ENCODE data around the gene RRP1. TPM values are rescaled to one million over a fixed set of nuclear protein-coding genes. Genes with fewer than 3 reads are reported as not detected.

The RRP1 gene
- polyA plus RNA-seq, 1 of the 3 experiments (the other 2 are of a cell fraction): 22.7 TPM

- Histone ChIP-seq H3K4me2 (no peak overlapping the region), H3K36me3 (replicated peaks in 1 of 2; ENCODE audit: control insufficient read depth in 1 of 2, insufficient read depth in 2 of 2, low read length in 1 of 2) (no peaks in the 10 kb centered on the region), H3K9me3 (no peaks in the 10 kb centered on the region), H2AFZ (ENCODE audit: low read depth) (no peak overlapping the region), H4K20me1 (ENCODE audit: insufficient read depth) (no peaks in the 10 kb centered on the region), H3K9me2 (no peaks in the 10 kb centered on the region), H3K79me2 (ENCODE audit: insufficient read depth) (no peaks in the 10 kb centered on the region), H3F3A (replicated peaks; ENCODE audit: insufficient read depth) (no peaks in the 10 kb centered on the region), H3K4me3 (ENCODE audit: low read depth in 2 of 2, low read length in 1 of 2) (no peak overlapping the region), H3K27me3 (ENCODE audit: insufficient read depth) (no peaks in the 10 kb centered on the region), H3K27ac (ENCODE audit: low read depth in 2 of 2, low read length in 1 of 2) (no peak overlapping the region), H3K4me1 (ENCODE audit: control insufficient read depth in 1 of 2, insufficient read depth in 2 of 2, low read depth in 1 of 2, low read length in 1 of 2) (peaks cover 0 to 2% of the 10 kb centered on the region in 2 experiments; a peak in 1 of 4 replicates), H3K9ac (no peak overlapping the region)
- ChIA-PET CTCF (no interaction called here), POLR2A (no interaction called here)
- TF ChIP-seq TEAD4 (IDR thresholded peaks at IDR 0.05; ENCODE audit: borderline replicate concordance, insufficient read depth) (no peak), RXRA (IDR thresholded peaks at IDR 0.05; ENCODE audit: borderline replicate concordance, low read depth) (no peak), YY1 (IDR thresholded peaks at IDR 0.05; ENCODE audit: low read depth) (no peak), FOSL2 (IDR thresholded peaks at IDR 0.05; ENCODE audit: borderline replicate concordance, low read depth) (no peak), TCF12 (IDR thresholded peaks at IDR 0.05) (no peak), CTCF (IDR thresholded peaks at IDR 0.05) (no peak), USF1 (IDR thresholded peaks at IDR 0.05; ENCODE audit: borderline replicate concordance, low read depth) (no peak), FOXM1 (IDR thresholded peaks at IDR 0.05; ENCODE audit: low read depth) (no peak), RCOR1 (IDR thresholded peaks at IDR 0.05; ENCODE audit: low read length) (no peak), GABPA (IDR thresholded peaks at IDR 0.05; ENCODE audit: low read depth) (no peak)
- TF ChIP-seq, protein P1, sequence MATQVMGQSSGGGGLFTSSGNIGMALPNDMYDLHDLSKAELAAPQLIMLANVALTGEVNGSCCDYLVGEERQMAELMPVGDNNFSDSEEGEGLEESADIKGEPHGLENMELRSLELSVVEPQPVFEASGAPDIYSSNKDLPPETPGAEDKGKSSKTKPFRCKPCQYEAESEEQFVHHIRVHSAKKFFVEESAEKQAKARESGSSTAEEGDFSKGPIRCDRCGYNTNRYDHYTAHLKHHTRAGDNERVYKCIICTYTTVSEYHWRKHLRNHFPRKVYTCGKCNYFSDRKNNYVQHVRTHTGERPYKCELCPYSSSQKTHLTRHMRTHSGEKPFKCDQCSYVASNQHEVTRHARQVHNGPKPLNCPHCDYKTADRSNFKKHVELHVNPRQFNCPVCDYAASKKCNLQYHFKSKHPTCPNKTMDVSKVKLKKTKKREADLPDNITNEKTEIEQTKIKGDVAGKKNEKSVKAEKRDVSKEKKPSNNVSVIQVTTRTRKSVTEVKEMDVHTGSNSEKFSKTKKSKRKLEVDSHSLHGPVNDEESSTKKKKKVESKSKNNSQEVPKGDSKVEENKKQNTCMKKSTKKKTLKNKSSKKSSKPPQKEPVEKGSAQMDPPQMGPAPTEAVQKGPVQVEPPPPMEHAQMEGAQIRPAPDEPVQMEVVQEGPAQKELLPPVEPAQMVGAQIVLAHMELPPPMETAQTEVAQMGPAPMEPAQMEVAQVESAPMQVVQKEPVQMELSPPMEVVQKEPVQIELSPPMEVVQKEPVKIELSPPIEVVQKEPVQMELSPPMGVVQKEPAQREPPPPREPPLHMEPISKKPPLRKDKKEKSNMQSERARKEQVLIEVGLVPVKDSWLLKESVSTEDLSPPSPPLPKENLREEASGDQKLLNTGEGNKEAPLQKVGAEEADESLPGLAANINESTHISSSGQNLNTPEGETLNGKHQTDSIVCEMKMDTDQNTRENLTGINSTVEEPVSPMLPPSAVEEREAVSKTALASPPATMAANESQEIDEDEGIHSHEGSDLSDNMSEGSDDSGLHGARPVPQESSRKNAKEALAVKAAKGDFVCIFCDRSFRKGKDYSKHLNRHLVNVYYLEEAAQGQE (IDR thresholded peaks at IDR 0.05; ENCODE audit: low read depth, low read length): no peak
- TF ChIP-seq, protein P2, sequence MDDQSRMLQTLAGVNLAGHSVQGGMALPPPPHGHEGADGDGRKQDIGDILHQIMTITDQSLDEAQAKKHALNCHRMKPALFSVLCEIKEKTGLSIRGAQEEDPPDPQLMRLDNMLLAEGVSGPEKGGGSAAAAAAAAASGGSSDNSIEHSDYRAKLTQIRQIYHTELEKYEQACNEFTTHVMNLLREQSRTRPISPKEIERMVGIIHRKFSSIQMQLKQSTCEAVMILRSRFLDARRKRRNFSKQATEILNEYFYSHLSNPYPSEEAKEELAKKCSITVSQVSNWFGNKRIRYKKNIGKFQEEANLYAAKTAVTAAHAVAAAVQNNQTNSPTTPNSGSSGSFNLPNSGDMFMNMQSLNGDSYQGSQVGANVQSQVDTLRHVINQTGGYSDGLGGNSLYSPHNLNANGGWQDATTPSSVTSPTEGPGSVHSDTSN (IDR thresholded peaks at IDR 0.05): no peak
- no peak for DNase-seq
- 67% methylated on average over 14 of the region's 14 CpGs for WGBS (ENCODE audit: low lambda C conversion rate)
Measured at GRCh38 chr21:43847301-43847700, 57.9 kb downstream of the RRP1 start.
